HepG2 (cell line): ENCODE measurements around the gene ALKBH2. TPM values are rescaled to one million over a fixed set of nuclear protein-coding genes. Genes with fewer than 3 reads are reported as not detected.

Experiments
- ATAC-seq: fragments of 200-7000 bp; cut with Tn5 transposase; 3 replicates; pipeline ENCODE4 v1.9.1; 2020; ENCODE audit warnings: mild to moderate bottlenecking, moderate library complexity
- BruUV-seq: library from RNA; stranded (reverse); fragments of 400-500 nt; replicated peaks from 2 replicates; lab custom pipeline; 2021; lab: Mats Ljungman, UMichigan
- CTCF ChIA-PET: fragments of 300-600 bp; formaldehyde crosslinking; extraction: SDS; loops from one replicate; lab custom pipeline; 2021; ENCODE audit warnings: low total read pairs, inconsistent platforms, low intra/inter-chr PET ratio; lab: Yijun Ruan, JAX
- POLR2A ChIA-PET: fragments of 350-600 bp; sonication (Branson Sonifier 250); formaldehyde crosslinking; loops from one replicate; lab custom pipeline; 2020; ENCODE audit warnings: antibody characterized with exemption, inconsistent platforms; lab: Yijun Ruan, JAX
- DNase-seq: peaks from one replicate; pipeline ENCODE4 v3.0.0-alpha.2; 2015; ENCODE audit warnings: low spot score
- FAIRE-seq: peaks from 3 replicates; lab custom pipeline; 2011; peaks lifted over from hg19 to GRCh38; lab: Jason Lieb, UNC
- H2AFZ ChIP-seq: one replicate; pipeline ENCODE4 v1.6.1; 2011; ENCODE audit warnings: low read length, inconsistent platforms
- H3K27ac ChIP-seq: fragments of 300-600 bp; 3 replicates; pipeline ENCODE4 v1.8.0; 2011; ENCODE audit warnings: mixed run types, mild to moderate bottlenecking, mixed read lengths, low read length, inconsistent platforms; ENCODE audit not compliant: insufficient read depth; ENCODE audit errors: extremely low read length
- H3K27me3 ChIP-seq, 2 experiments: fragments of 200-600 bp in 1 of 2; 2 replicates in 1 of 2; 3 replicates in 1 of 2; pipeline versions ENCODE4 v1.6.0 to v1.8.0; 2011; ENCODE audit warnings: low read length in 2 of 2, mild to moderate bottlenecking in 2 of 2, moderate library complexity in 2 of 2, inconsistent platforms in 1 of 2; ENCODE audit not compliant: insufficient read depth in 2 of 2, control insufficient read depth in 1 of 2
- H3K36me3 ChIP-seq, 2 experiments: fragments of 200-600 bp in 1 of 2; replicated peaks in 1 of 2; 2 replicates in 1 of 2; 3 replicates in 1 of 2; pipeline versions ENCODE4 v1.5.1 to v1.8.0; 2011; ENCODE audit warnings: low read length in 2 of 2, inconsistent platforms in 1 of 2; ENCODE audit not compliant: insufficient read depth in 2 of 2, control insufficient read depth in 1 of 2
- H3K4me1 ChIP-seq: 2 replicates; pipeline ENCODE4 v1.5.1; 2012; ENCODE audit warnings: low read length, inconsistent platforms; ENCODE audit not compliant: insufficient read depth
- H3K4me2 ChIP-seq: 2 replicates; pipeline ENCODE4 v1.6.0; 2011; ENCODE audit warnings: low read depth, low read length, inconsistent platforms
- H3K4me3 ChIP-seq, 3 experiments: fragments of 200-600 bp in 1 of 3; sonication (generic), shearing (Covaris generic) in 1 of 3; replicated peaks in 1 of 3; 2 replicates each; pipeline ENCODE4 v1.5.1; 2011 to 2016; ENCODE audit warnings: low read length in 3 of 3, inconsistent platforms in 2 of 3, low read depth in 2 of 3, mild to moderate bottlenecking in 2 of 3, control low read depth in 1 of 3, mixed read lengths in 1 of 3; ENCODE audit not compliant: insufficient read depth in 1 of 3
- H3K79me2 ChIP-seq: one replicate; pipeline ENCODE4 v1.6.1; 2011; ENCODE audit warnings: low read length, inconsistent platforms; ENCODE audit not compliant: insufficient read depth
- H3K9ac ChIP-seq: 2 replicates; pipeline ENCODE4 v1.6.0; 2011; ENCODE audit warnings: mild to moderate bottlenecking, low read depth, low read length, inconsistent platforms; ENCODE audit not compliant: insufficient read depth
- H3K9me3 ChIP-seq: 2 replicates; pipeline ENCODE4 v1.5.1; 2012; ENCODE audit warnings: mild to moderate bottlenecking, low read length
- H4K20me1 ChIP-seq: 2 replicates; pipeline ENCODE4 v1.6.0; 2011; ENCODE audit warnings: inconsistent platforms, mild to moderate bottlenecking, low read length, moderate library complexity; ENCODE audit not compliant: insufficient read depth
- ARNT2 ChIP-seq: sonication (generic); formaldehyde crosslinking; IDR thresholded peaks from 2 replicates; pipeline ENCODE4 v1.8.0; 2022; ENCODE audit warnings: mild to moderate bottlenecking, low read depth, missing genetic modification reagents, moderate library complexity
- BRCA1 ChIP-seq: sonication (generic); formaldehyde crosslinking; IDR thresholded peaks from 2 replicates; pipeline ENCODE4 v1.4.0; 2020; ENCODE audit warnings: missing genetic modification reagents
- CAMTA2 ChIP-seq: sonication (generic); formaldehyde crosslinking; IDR thresholded peaks from 2 replicates; pipeline ENCODE4 v1.4.0; 2020; ENCODE audit warnings: mild to moderate bottlenecking, missing genetic modification reagents, borderline replicate concordance
- CENPX ChIP-seq: sonication (generic); formaldehyde crosslinking; IDR thresholded peaks from 2 replicates; pipeline ENCODE4 v1.9.0; 2021; ENCODE audit warnings: mild to moderate bottlenecking, missing genetic modification reagents, moderate library complexity
- FIP1L1 ChIP-seq: fragments of 200-400 bp; formaldehyde crosslinking; IDR thresholded peaks from 2 replicates; pipeline ENCODE4 v1.6.1; 2018; ENCODE audit warnings: low read depth, mild to moderate bottlenecking, low read length, moderate library complexity, borderline replicate concordance; ENCODE audit not compliant: insufficient read depth
- FOXM1 ChIP-seq: sonication (generic); formaldehyde crosslinking; IDR thresholded peaks from 2 replicates; pipeline ENCODE4 v1.5.0; 2020; ENCODE audit warnings: missing genetic modification reagents
- KLF13 ChIP-seq: sonication (generic); formaldehyde crosslinking; IDR thresholded peaks from 2 replicates; pipeline ENCODE4 v1.4.0; 2020; ENCODE audit warnings: mild to moderate bottlenecking, missing genetic modification reagents
- MTF2 ChIP-seq: sonication (generic); formaldehyde crosslinking; IDR thresholded peaks from 2 replicates; pipeline ENCODE4 v1.5.0; 2020; ENCODE audit warnings: missing genetic modification reagents, borderline replicate concordance
- NR2F6 ChIP-seq, 2 experiments: IDR thresholded peaks; 2 replicates each; pipeline ENCODE4 v1.6.1; 2016; ENCODE audit warnings: antibody characterized with exemption in 1 of 2, mild to moderate bottlenecking in 1 of 2
- RAD21 ChIP-seq: fragments of 450-650 bp; formaldehyde crosslinking; IDR thresholded peaks from 2 replicates; pipeline ENCODE4 v1.5.0; 2020; ENCODE audit warnings: mild to moderate bottlenecking
- RCOR2 ChIP-seq: IDR thresholded peaks from 2 replicates; pipeline ENCODE4 v1.6.1; 2016; ENCODE audit warnings: missing biosample characterization, missing genetic modification reagents
- SMC3 ChIP-seq: IDR thresholded peaks from 2 replicates; pipeline ENCODE4 v1.6.1; 2011; ENCODE audit warnings: low read length, improper control_type of control experiment
- THYN1 ChIP-seq: sonication (generic); formaldehyde crosslinking; IDR thresholded peaks from 2 replicates; pipeline ENCODE4 v1.8.1; 2023; ENCODE audit warnings: low read depth, mild to moderate bottlenecking, moderate library complexity, missing genetic modification reagents, borderline replicate concordance
- ZNF337 ChIP-seq: sonication (generic); formaldehyde crosslinking; IDR thresholded peaks from 2 replicates; pipeline ENCODE4 v1.5.1; 2020; ENCODE audit warnings: missing genetic modification reagents, low read depth, mild to moderate bottlenecking, borderline replicate concordance
- ZNF383 ChIP-seq: sonication (generic); formaldehyde crosslinking; IDR thresholded peaks from 2 replicates; pipeline ENCODE4 v1.4.0; 2020; ENCODE audit warnings: missing genetic modification reagents, mild to moderate bottlenecking, borderline replicate concordance
- ZNF557 ChIP-seq: sonication (generic); formaldehyde crosslinking; IDR thresholded peaks from 2 replicates; pipeline ENCODE4 v1.4.0; 2020; ENCODE audit warnings: missing genetic modification reagents
- ZSCAN21 ChIP-seq: sonication (generic); formaldehyde crosslinking; IDR thresholded peaks from 2 replicates; pipeline ENCODE4 v1.8.0; 2022; ENCODE audit warnings: mild to moderate bottlenecking, missing genetic modification reagents, moderate library complexity, borderline replicate concordance
- WGBS: methylation state at CpG from one replicate; pipeline ENCODE4 v1.1.6; 2017; ENCODE audit warnings: low lambda C conversion rate; 5-methylcytosine and 5-hydroxymethylcytosine counted together
- in situ Hi-C: cut with HindIII; loops from 2 replicates; pipeline ENCODE4 v1.10.0; 2017; ENCODE audit warnings: low pct_unique_long_range_greater_than_20kb; ENCODE audit not compliant: extremely low pct_ligation_motif_present
- intact Hi-C: fragments of 100-400 bp; cut with micrococcal nuclease; formaldehyde crosslinking; loops from one replicate; pipeline ENCODE4 v1.10.0; 2022; ENCODE audit not compliant: unreplicated experiment
- polyA plus RNA-seq, 8 experiments: library from polyadenylated mRNA; depleted of rRNA in 3 of 8; stranded (reverse) in 7 of 8; unstranded in 1 of 8; fragments of >200 nt; fragmentation: Illumina TruSeq in 4 of 8; extraction: Trizol in 4 of 8; gene quantifications; 2 replicates each; pipeline versions ENCODE4 v1.2.1 to v1.2.3, GENCODE V29; 2011 to 2016; ENCODE audit warnings: low read depth in 4 of 8, missing spikeins in 1 of 8, mixed read lengths in 1 of 8; ENCODE audit not compliant: insufficient read depth in 1 of 8
- total RNA-seq, 5 experiments: library from RNA; depleted of rRNA; stranded (reverse); fragments of >200 nt; fragmentation: Illumina TruSeq; extraction: Trizol; gene quantifications; 2 replicates each; pipeline ENCODE4 v1.2.3, GENCODE V29; 2016; ENCODE audit warnings: low read depth in 1 of 5
- TF ChIP-seq, protein P1 (sequence below): sonication (generic); formaldehyde crosslinking; IDR thresholded peaks from 2 replicates; pipeline ENCODE4 v1.5.0; 2020; ENCODE audit warnings: missing genetic modification reagents, mild to moderate bottlenecking, borderline replicate concordance
- TF ChIP-seq, protein P2 (sequence below): IDR thresholded peaks from 2 replicates; pipeline ENCODE4 v1.6.1; 2012; ENCODE audit warnings: low read depth, low read length, improper control_type of control experiment
- TF ChIP-seq, protein P3 (sequence below): sonication (generic); formaldehyde crosslinking; IDR thresholded peaks from 2 replicates; pipeline ENCODE4 v1.4.0; 2020; ENCODE audit warnings: missing genetic modification reagents

Gene ALKBH2
- total and polyA plus RNA-seq, 2 of the 13 experiments (the other 11 are each of a cell fraction or from before 2014, with no cell fraction given) = 21.0 to 40.5 TPM

DNA sequence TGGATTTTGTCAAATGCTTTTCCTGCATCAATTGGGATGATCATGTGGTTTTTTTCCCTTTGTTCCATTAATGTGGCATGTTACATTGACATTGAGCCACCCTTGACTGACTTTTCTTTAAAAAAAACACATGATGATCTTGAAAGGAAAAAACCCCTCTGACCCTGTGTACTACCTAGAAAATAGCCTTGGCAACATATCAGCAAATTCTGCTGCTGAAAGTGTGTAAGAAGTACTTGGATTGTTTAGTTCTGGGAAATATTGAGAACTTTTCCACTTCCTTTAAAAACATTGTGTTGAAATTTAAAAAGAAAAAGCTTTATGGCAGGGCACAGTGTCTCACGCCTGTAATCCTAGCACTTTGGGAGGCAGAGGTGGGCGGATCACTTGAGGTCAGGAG, 43.8 kb upstream of the ALKBH2 start (continued):
- TF ChIP-seq, protein P1, sequence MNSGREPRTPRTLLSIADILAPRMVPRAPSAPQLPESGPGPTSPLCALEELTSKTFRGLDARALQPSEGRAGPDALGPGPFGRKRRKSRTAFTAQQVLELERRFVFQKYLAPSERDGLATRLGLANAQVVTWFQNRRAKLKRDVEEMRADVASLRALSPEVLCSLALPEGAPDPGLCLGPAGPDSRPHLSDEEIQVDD = no peak
- no peak for TF ChIP-seq ZNF337 (CRISPR knock-in tag)

DNA sequence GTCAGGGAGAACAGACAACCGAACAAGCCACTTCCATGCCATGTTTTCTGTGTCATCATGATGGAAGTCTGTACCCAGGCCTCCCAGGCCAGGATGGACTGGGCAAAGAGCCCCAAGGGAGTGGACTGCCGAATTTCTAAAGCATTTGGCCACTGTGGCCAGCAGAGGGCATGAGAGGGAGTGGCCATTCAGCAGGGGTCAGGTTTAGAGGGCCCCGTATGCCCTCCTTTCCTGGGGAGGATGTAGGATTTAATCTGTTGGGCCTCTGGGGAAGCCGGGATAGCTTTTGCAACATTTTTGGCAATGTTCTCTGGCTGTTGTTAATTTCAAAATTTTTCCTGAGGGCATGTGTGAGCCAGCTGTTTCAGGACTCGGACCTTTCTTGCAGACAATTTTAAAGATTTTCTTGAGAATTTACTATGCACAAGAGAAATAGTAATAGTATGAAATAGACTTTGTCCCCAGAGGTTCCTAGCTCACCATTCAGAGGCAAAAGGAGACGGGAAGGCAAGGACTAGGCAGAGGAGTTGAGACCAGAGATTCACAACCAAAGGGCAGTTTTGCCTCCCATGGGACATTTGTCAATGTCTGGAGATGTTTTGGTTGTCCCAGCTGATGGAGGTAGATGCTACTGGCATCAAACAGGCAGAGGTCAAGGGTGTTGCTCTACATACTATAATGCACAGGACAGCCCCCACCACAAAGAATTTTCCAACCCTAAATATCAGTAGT, 41.1 kb upstream of the ALKBH2 start:
- ATAC-seq (peak; percentile 92), DNase-seq (no peak), FAIRE-seq (no peak)
- H3K27me3 ChIP-seq = no peaks in the 10 kb centered on the region
- no peak overlapping the region for H3K4me2 ChIP-seq
- no peak overlapping the region for H3K4me3 ChIP-seq
- in situ Hi-C loops = loop anchor here (10.0 kb wide), 2 partner anchors 110 to 250 kb away; no protein-coding TSS in a partner anchor
- no peak overlapping the region for H2AFZ ChIP-seq
- no peaks in the 10 kb centered on the region for H3K79me2 ChIP-seq
- H3K9ac ChIP-seq = no peak overlapping the region
- H3K9me3 ChIP-seq = no peaks in the 10 kb centered on the region
- H4K20me1 ChIP-seq = no peaks in the 10 kb centered on the region
- ChIA-PET POLR2A (interaction anchor here (1.4 to 1.9 kb wide), 2 partner anchors 18 to 20 kb away, joined by 3 to 5 read pairs; partner anchors contain the start of gene ACACB), CTCF (interaction anchor here (1.0 to 2.7 kb wide), 2 partner anchors 23 to 251 kb away, joined by 4 to 8 read pairs; no protein-coding TSS in a partner anchor)
- no peaks in the 10 kb centered on the region for H3K4me1 ChIP-seq
- no peak overlapping the region for H3K27ac ChIP-seq
- intact Hi-C loops = loop anchor here (1.0 to 2.0 kb wide), 2 partner anchors 120 to 251 kb away; no protein-coding TSS in a partner anchor
- 65% methylated on average over 6 of the region's 6 CpGs for WGBS
- no peaks in the 10 kb centered on the region for H3K36me3 ChIP-seq
- no TSS peak for BruUV-seq
- no peak for TF ChIP-seq CAMTA2 (CRISPR knock-in tag)
- no peak for TF ChIP-seq ZNF557
- TF ChIP-seq, protein P2, sequence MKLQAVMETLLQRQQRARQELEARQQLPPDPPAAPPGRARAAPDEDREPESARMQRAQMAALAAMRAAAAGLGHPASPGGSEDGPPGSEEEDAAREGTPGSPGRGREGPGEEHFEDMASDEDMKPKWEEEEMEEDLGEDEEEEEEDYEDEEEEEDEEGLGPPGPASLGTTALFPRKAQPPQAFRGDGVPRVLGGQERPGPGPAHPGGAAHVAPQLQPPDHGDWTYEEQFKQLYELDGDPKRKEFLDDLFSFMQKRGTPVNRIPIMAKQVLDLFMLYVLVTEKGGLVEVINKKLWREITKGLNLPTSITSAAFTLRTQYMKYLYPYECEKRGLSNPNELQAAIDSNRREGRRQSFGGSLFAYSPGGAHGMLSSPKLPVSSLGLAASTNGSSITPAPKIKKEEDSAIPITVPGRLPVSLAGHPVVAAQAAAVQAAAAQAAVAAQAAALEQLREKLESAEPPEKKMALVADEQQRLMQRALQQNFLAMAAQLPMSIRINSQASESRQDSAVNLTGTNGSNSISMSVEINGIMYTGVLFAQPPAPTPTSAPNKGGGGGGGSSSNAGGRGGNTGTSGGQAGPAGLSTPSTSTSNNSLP = no peak
- TF ChIP-seq MTF2 (CRISPR knock-in tag) = no peak
- TF ChIP-seq SMC3 = peak; percentile 69
- no peak for TF ChIP-seq ZNF383 (CRISPR knock-in tag)
- TF ChIP-seq FOXM1 (CRISPR knock-in tag) = no peak
- no peak for TF ChIP-seq THYN1 (CRISPR knock-in tag)
- no peak for TF ChIP-seq KLF13 (CRISPR knock-in tag)
- 0 out of 2 replicates have a peak, but pooled peaks have one; percentile 30 for TF ChIP-seq NR2F6 (IDR thresholded peaks at IDR 0.05)
- TF ChIP-seq NR2F6 (CRISPR knock-in tag; IDR thresholded peaks at IDR 0.05) = no peak
- peak; percentile 76 for TF ChIP-seq RAD21 (CRISPR knock-in tag)
- no peak for TF ChIP-seq BRCA1 (CRISPR knock-in tag)
- TF ChIP-seq ZSCAN21 (CRISPR knock-in tag) = no peak
- TF ChIP-seq, protein P3, sequence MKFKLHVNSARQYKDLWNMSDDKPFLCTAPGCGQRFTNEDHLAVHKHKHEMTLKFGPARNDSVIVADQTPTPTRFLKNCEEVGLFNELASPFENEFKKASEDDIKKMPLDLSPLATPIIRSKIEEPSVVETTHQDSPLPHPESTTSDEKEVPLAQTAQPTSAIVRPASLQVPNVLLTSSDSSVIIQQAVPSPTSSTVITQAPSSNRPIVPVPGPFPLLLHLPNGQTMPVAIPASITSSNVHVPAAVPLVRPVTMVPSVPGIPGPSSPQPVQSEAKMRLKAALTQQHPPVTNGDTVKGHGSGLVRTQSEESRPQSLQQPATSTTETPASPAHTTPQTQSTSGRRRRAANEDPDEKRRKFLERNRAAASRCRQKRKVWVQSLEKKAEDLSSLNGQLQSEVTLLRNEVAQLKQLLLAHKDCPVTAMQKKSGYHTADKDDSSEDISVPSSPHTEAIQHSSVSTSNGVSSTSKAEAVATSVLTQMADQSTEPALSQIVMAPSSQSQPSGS = no peak
- TF ChIP-seq RCOR2 = no peak
- TF ChIP-seq FIP1L1 = no peak
- no peak for TF ChIP-seq ARNT2
- no peak for TF ChIP-seq CENPX (CRISPR knock-in tag)
